ENCODE measurements around the gene SPECC1.

The SPECC1 gene

GRCh38 chr17:20304961-20305360 lies 295.8 kb downstream of the SPECC1 start:
- TF ChIP-seq CTCF (IDR thresholded peaks at IDR 0.05; ENCODE audit: low read depth, low read length) = no peak
- Histone ChIP-seq H3K4me1 (no peaks in the 10 kb centered on the region), H3K9me3 (no peaks in the 10 kb centered on the region), H3K27me3 (no peaks in the 10 kb centered on the region), H3K4me3 (ENCODE audit: low read depth, low read length) (no peak overlapping the region), H3K36me3 (no peaks in the 10 kb centered on the region)
- DNase-seq = no peak

- no peaks in the 10 kb centered on the region for H3K27me3 ChIP-seq
- no peaks in the 10 kb centered on the region for H3K36me3 ChIP-seq
- H3K4me1 ChIP-seq = no peaks in the 10 kb centered on the region
- no peak for DNase-seq
- H3K4me3 ChIP-seq (ENCODE audit: low read depth, low read length) = no peak overlapping the region
- TF ChIP-seq CTCF (IDR thresholded peaks at IDR 0.05; ENCODE audit: low read depth, low read length) = no peak
- no peaks in the 10 kb centered on the region for H3K9me3 ChIP-seq
Measured at GRCh38 chr17:20306924-20307323, 297.8 kb downstream of the SPECC1 start.

GRCh38 chr17:20307326-20307910 lies 298.3 kb downstream of the SPECC1 start:
- Histone ChIP-seq H3K36me3 (no peaks in the 10 kb centered on the region), H3K27me3 (no peaks in the 10 kb centered on the region), H3K4me1 (no peaks in the 10 kb centered on the region), H3K9me3 (no peaks in the 10 kb centered on the region), H3K4me3 (ENCODE audit: low read depth, low read length) (no peak overlapping the region)
- TF ChIP-seq CTCF (IDR thresholded peaks at IDR 0.05; ENCODE audit: low read depth, low read length) = no peak
- no peak for DNase-seq

- no peaks in the 10 kb centered on the region for H3K27me3 ChIP-seq
Measured at GRCh38 chr17:20310481-20310880, 301.3 kb downstream of the SPECC1 start.

GRCh38 chr17:20313306-20313705 lies 304.1 kb downstream of the SPECC1 start:
- no peaks in the 10 kb centered on the region for H3K9me3 ChIP-seq
- no peak overlapping the region for H3K4me3 ChIP-seq (ENCODE audit: low read depth, low read length)
- TF ChIP-seq CTCF (IDR thresholded peaks at IDR 0.05; ENCODE audit: low read depth, low read length) = no peak
- DNase-seq = no peak
- no peaks in the 10 kb centered on the region for H3K4me1 ChIP-seq
- H3K36me3 ChIP-seq = no peaks in the 10 kb centered on the region
- H3K27me3 ChIP-seq = no peaks in the 10 kb centered on the region

More at GRCh38 chr17:20310481-20310880, 301.3 kb downstream of the SPECC1 start:
- H3K36me3 ChIP-seq = no peaks in the 10 kb centered on the region
- no peak for DNase-seq
- H3K4me3 ChIP-seq (ENCODE audit: low read depth, low read length) = no peak overlapping the region
- no peak for TF ChIP-seq CTCF (IDR thresholded peaks at IDR 0.05; ENCODE audit: low read depth, low read length)
- no peaks in the 10 kb centered on the region for H3K9me3 ChIP-seq
- H3K4me1 ChIP-seq = no peaks in the 10 kb centered on the region

- TF ChIP-seq CTCF (IDR thresholded peaks at IDR 0.05; ENCODE audit: low read depth, low read length) = no peak
- H3K27me3 ChIP-seq = no peaks in the 10 kb centered on the region
- no peaks in the 10 kb centered on the region for H3K9me3 ChIP-seq
- H3K36me3 ChIP-seq = no peaks in the 10 kb centered on the region
- H3K4me1 ChIP-seq = no peaks in the 10 kb centered on the region
- no peak for DNase-seq
- no peak overlapping the region for H3K4me3 ChIP-seq (ENCODE audit: low read depth, low read length)
Measured at GRCh38 chr17:20313891-20314290, 304.7 kb downstream of the SPECC1 start.

All from BE2C (cell line).